GM19372 (cell line): ENCODE measurements around the gene TPRN.
A peak's percentile ranks its signal among the peaks of the same experiment; 100 is the strongest.

ENCODE experiments used
- ATAC-seq: cut with Tn5 transposase; IDR thresholded peaks from one replicate; pipeline ENCODE4 v1.9.1; 2021; ENCODE audit warnings: mild to moderate bottlenecking, low read depth, moderate library complexity; ENCODE audit not compliant: unreplicated experiment

Gene TPRN

GRCh38 chr9:137191245-137191644, 9.3 kb downstream of the TPRN start:
- ATAC-seq, result no peak

GRCh38 chr9:137190315-137190856, 10.2 kb downstream of the TPRN start:
- ATAC-seq, result no peak

- ATAC-seq, result no peak
These were observed 10.9 kb downstream of the TPRN start for GRCh38 chr9:137189297-137190295.

GRCh38 chr9:137188490-137189296, 11.8 kb downstream of the TPRN start, which contains the start of the genes ANAPC2 and SSNA1:
TSS of gene ANAPC2 (minus strand) at chr9:137188560. CDS start at chr9:137188532, 28 bp downstream.
TSS of gene SSNA1 (plus strand) at chr9:137188676. CDS start at chr9:137188727, 51 bp downstream.
- ATAC-seq, result peak; percentile 82

- ATAC-seq, result no peak
These were observed 12.5 kb downstream of the TPRN start for GRCh38 chr9:137188086-137188489.

GRCh38 chr9:137187386-137187785, 13.2 kb downstream of the TPRN start:
- ATAC-seq, result no peak

GRCh38 chr9:137186385-137186784, 14.2 kb downstream of the TPRN start:
- no peak for ATAC-seq

- ATAC-seq, result no peak
These were observed 14.6 kb downstream of the TPRN start for GRCh38 chr9:137185921-137186320.

GRCh38 chr9:137184881-137185660, 15.5 kb downstream of the TPRN start:
- ATAC-seq, result no peak

- ATAC-seq, result no peak
These were observed 16.5 kb downstream of the TPRN start for GRCh38 chr9:137183980-137184595.

GRCh38 chr9:137182836-137183235, 17.7 kb downstream of the TPRN start:
- no peak for ATAC-seq

- ATAC-seq, result no peak
These were observed 18.9 kb downstream of the TPRN start for GRCh38 chr9:137181680-137182079.

GRCh38 chr9:137180491-137180890, 20.1 kb downstream of the TPRN start:
- no peak for ATAC-seq

- ATAC-seq, result no peak
These were observed 20.8 kb downstream of the TPRN start for GRCh38 chr9:137179761-137180160.

GRCh38 chr9:137178939-137179630, 21.5 kb downstream of the TPRN start:
- ATAC-seq, result no peak

GRCh38 chr9:137178201-137178938, 22.2 kb downstream of the TPRN start:
- no peak for ATAC-seq

- no peak for ATAC-seq
These were observed 24.0 kb downstream of the TPRN start for GRCh38 chr9:137176302-137177182.
